ENCODE results near the gene ACSS1.

The ACSS1 gene

GRCh38 chr20:25022680-25023079 lies 35.3 kb downstream of the ACSS1 start:
- Histone ChIP-seq H3K27ac (no peak overlapping the region), H3K27me3 (no peaks in the 10 kb centered on the region), H3K36me3 (peaks cover 34% of the 10 kb centered on the region), H3K9me3 (no peaks in the 10 kb centered on the region), H3K4me3 (ENCODE audit: low read depth in 1 of 2, low read length in 1 of 2) (no peak overlapping the region), H3K4me1 (ENCODE audit: control insufficient read depth in 1 of 2, insufficient read depth in 1 of 2, low read depth in 1 of 2, low read length in 1 of 2) (peaks cover 4 to 8% of the 10 kb centered on the region in 2 experiments)
- TF ChIP-seq CTCF (IDR thresholded peaks at IDR 0.05) = no peak

GRCh38 chr20:25021336-25021735 lies 36.6 kb downstream of the ACSS1 start:
- Histone ChIP-seq H3K27me3 (no peaks in the 10 kb centered on the region), H3K4me3 (ENCODE audit: low read depth in 1 of 2, low read length in 1 of 2) (no peak overlapping the region), H3K4me1 (ENCODE audit: control insufficient read depth in 1 of 2, insufficient read depth in 1 of 2, low read depth in 1 of 2, low read length in 1 of 2) (peaks cover 4 to 8% of the 10 kb centered on the region in 2 experiments), H3K27ac (no peak overlapping the region), H3K9me3 (no peaks in the 10 kb centered on the region), H3K36me3 (peaks cover 41% of the 10 kb centered on the region)
- no peak for TF ChIP-seq CTCF (IDR thresholded peaks at IDR 0.05)

- Histone ChIP-seq H3K27ac (no peak overlapping the region), H3K9me3 (no peaks in the 10 kb centered on the region), H3K27me3 (no peaks in the 10 kb centered on the region), H3K36me3 (peaks cover 45% of the 10 kb centered on the region), H3K4me1 (ENCODE audit: control insufficient read depth in 1 of 2, insufficient read depth in 1 of 2, low read depth in 1 of 2, low read length in 1 of 2) (peaks cover 4 to 8% of the 10 kb centered on the region in 2 experiments), H3K4me3 (ENCODE audit: low read depth in 1 of 2, low read length in 1 of 2) (no peak overlapping the region)
- TF ChIP-seq CTCF (IDR thresholded peaks at IDR 0.05) = no peak
These were observed 37.0 kb downstream of the ACSS1 start for GRCh38 chr20:25020901-25021301.

- no peak overlapping the region for H3K4me3 ChIP-seq (ENCODE audit: low read depth in 1 of 2, low read length in 1 of 2)
- no peak overlapping the region for H3K27ac ChIP-seq
- no peaks in the 10 kb centered on the region for H3K9me3 ChIP-seq
- peaks cover 49% of the 10 kb centered on the region for H3K36me3 ChIP-seq
- TF ChIP-seq CTCF (IDR thresholded peaks at IDR 0.05) = no peak
- no peaks in the 10 kb centered on the region for H3K27me3 ChIP-seq
- H3K4me1 ChIP-seq (ENCODE audit: control insufficient read depth in 1 of 2, insufficient read depth in 1 of 2, low read depth in 1 of 2, low read length in 1 of 2) = peaks cover 4 to 8% of the 10 kb centered on the region in 2 experiments
These were observed 37.6 kb downstream of the ACSS1 start for GRCh38 chr20:25020345-25020744.

- Histone ChIP-seq H3K27ac (no peak overlapping the region), H3K27me3 (no peaks in the 10 kb centered on the region), H3K36me3 (peaks cover 54% of the 10 kb centered on the region), H3K4me1 (ENCODE audit: control insufficient read depth in 1 of 2, insufficient read depth in 1 of 2, low read depth in 1 of 2, low read length in 1 of 2) (peaks cover 4 to 8% of the 10 kb centered on the region in 2 experiments), H3K4me3 (ENCODE audit: low read depth in 1 of 2, low read length in 1 of 2) (no peak overlapping the region), H3K9me3 (no peaks in the 10 kb centered on the region)
- TF ChIP-seq CTCF (IDR thresholded peaks at IDR 0.05) = no peak
These were observed 38.4 kb downstream of the ACSS1 start for GRCh38 chr20:25019381-25020155.

Data from neutrophil (primary cell).